Thyroid gland (tissue), 4 donors: ENCODE results near the gene ST7.

ENCODE experiments used
- POLR2A ChIP-seq, 2 donors: fragments of 450-650 bp; IDR thresholded peaks; one replicate each; pipeline ENCODE4 v1.6.1; 2017; ENCODE audit warnings: antibody characterized with exemption in 2 of 2, mild to moderate bottlenecking in 2 of 2, moderate library complexity in 1 of 2
- TF ChIP-seq, protein P1 (sequence below), 6 experiments: fragments of 200-600 bp in 3 of 6; fragments of 450-650 bp in 3 of 6; sonication (generic) in 3 of 6; IDR thresholded peaks; one replicate each; pipeline ENCODE4 v1.5.1; 2016 to 2019; ENCODE audit warnings: antibody characterized with exemption in 6 of 6, mild to moderate bottlenecking in 2 of 6, inconsistent platforms in 1 of 6, moderate library complexity in 1 of 6

- TF ChIP-seq, protein P1, sequence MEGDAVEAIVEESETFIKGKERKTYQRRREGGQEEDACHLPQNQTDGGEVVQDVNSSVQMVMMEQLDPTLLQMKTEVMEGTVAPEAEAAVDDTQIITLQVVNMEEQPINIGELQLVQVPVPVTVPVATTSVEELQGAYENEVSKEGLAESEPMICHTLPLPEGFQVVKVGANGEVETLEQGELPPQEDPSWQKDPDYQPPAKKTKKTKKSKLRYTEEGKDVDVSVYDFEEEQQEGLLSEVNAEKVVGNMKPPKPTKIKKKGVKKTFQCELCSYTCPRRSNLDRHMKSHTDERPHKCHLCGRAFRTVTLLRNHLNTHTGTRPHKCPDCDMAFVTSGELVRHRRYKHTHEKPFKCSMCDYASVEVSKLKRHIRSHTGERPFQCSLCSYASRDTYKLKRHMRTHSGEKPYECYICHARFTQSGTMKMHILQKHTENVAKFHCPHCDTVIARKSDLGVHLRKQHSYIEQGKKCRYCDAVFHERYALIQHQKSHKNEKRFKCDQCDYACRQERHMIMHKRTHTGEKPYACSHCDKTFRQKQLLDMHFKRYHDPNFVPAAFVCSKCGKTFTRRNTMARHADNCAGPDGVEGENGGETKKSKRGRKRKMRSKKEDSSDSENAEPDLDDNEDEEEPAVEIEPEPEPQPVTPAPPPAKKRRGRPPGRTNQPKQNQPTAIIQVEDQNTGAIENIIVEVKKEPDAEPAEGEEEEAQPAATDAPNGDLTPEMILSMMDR (IDR thresholded peaks at IDR 0.05) = no peak
- no peak for TF ChIP-seq POLR2A (IDR thresholded peaks at IDR 0.05)
These were observed 70.1 kb downstream of the ST7 start for GRCh38 chr7:117023325-117023854.
